Activated CD4-positive, alpha-beta T cell treated with anti-CD3 and anti-CD28 coated beads for 36 hours (primary cell): Measurements from ENCODE around the gene UBAP1. TPM values are rescaled to one million over a fixed set of nuclear protein-coding genes. Genes with fewer than 3 reads are reported as not detected.
A peak's percentile ranks its signal among the peaks of the same experiment; 100 is the strongest.
"Not testable (repeated sequence)": the region's sequence is repeated elsewhere in the genome, so short reads cannot be mapped to it uniquely, and the experiment has no call there.

ENCODE experiments used
- ATAC-seq: fragments of 200-7000 bp; cut with Tn5 transposase; one replicate; pipeline ENCODE4 v1.10.0; 2021; ENCODE audit warnings: mild to moderate bottlenecking, moderate library complexity
- CTCF ChIA-PET: fragments of 350-600 bp; sonication (Branson Sonifier 250); formaldehyde crosslinking; loops from one replicate; lab custom pipeline; 2021; ENCODE audit warnings: antibody characterized with exemption; lab: Charles Lee
- POLR2A ChIA-PET: fragments of 350-600 bp; sonication (Branson Sonifier 250); formaldehyde crosslinking; loops from one replicate; lab custom pipeline; 2021; ENCODE audit warnings: antibody characterized with exemption, inconsistent platforms; lab: Charles Lee
- DNase-seq: peaks from one replicate; pipeline ENCODE4 v3.0.0-alpha.2; 2020
- H3K27ac Mint-ChIP-seq: one replicate; pipeline ENCODE4 v1.8.0; 2021; ENCODE audit warnings: mixed read lengths
- H3K27me3 Mint-ChIP-seq: one replicate; pipeline ENCODE4 v1.8.0; 2021; ENCODE audit warnings: mixed read lengths
- H3K36me3 Mint-ChIP-seq: one replicate; pipeline ENCODE4 v1.8.0; 2021; ENCODE audit warnings: low read depth, mixed read lengths
- H3K4me1 Mint-ChIP-seq: one replicate; pipeline ENCODE4 v1.8.0; 2021; ENCODE audit warnings: mixed read lengths
- H3K4me3 Mint-ChIP-seq: one replicate; pipeline ENCODE4 v1.8.0; 2021; ENCODE audit warnings: mild to moderate bottlenecking, moderate library complexity, mixed read lengths
- H3K9me3 Mint-ChIP-seq: one replicate; pipeline ENCODE4 v1.8.0; 2021; ENCODE audit warnings: low read depth, mixed read lengths
- intact Hi-C, 2 experiments: fragments of 100-400 bp; cut with DNase I in 1 of 2; cut with micrococcal nuclease in 1 of 2; formaldehyde crosslinking; loops; one replicate each; pipeline versions ENCODE4 v1.14.2 to v1.15.1; 2022 to 2024; cut with DNase I, micrococcal nuclease
- total RNA-seq, 2 experiments: library from RNA; stranded (reverse); gene quantifications; one replicate each; pipeline ENCODE4 v1.2.3, GENCODE V29; 2021

UBAP1 gene
- total RNA-seq, 2 experiments from 2014 or later: 29.5 to 43.3 TPM

- peaks cover 11% of the 10 kb centered on the region for H3K36me3 Mint-ChIP-seq
- H3K27me3 Mint-ChIP-seq: no peaks in the 10 kb centered on the region
- no peak overlapping the region for H3K4me3 Mint-ChIP-seq
- H3K9me3 Mint-ChIP-seq: no peaks in the 10 kb centered on the region
- ChIA-PET POLR2A (no interaction called here), CTCF (interaction anchor here (0.6 to 1.1 kb wide), 5 partner anchors 9 to 375 kb away, joined by 3 read pairs; no protein-coding TSS in a partner anchor)
- DNase-seq (no peak), ATAC-seq (no peak)
- H3K4me1 Mint-ChIP-seq: peaks cover 5% of the 10 kb centered on the region
- intact Hi-C loops: no loop called here
- no peak overlapping the region for H3K27ac Mint-ChIP-seq
Observed at GRCh38 chr9:34262971-34263370, 84.1 kb downstream of the UBAP1 start.

GRCh38 chr9:34267660-34268059 is 88.8 kb downstream of the UBAP1 start:
- intact Hi-C loops: no loop called here
- CTCF ChIA-PET: interaction anchor here (3.8 kb wide), 1 partner anchor 15 kb away, joined by 17 read pairs; no protein-coding TSS in a partner anchor
- Mint-ChIP-seq H3K36me3 (peaks cover 5% of the 10 kb centered on the region), H3K27ac (no peak overlapping the region), H3K27me3 (no peaks in the 10 kb centered on the region), H3K9me3 (no peaks in the 10 kb centered on the region), H3K4me1 (peaks cover 5% of the 10 kb centered on the region), H3K4me3 (no peak overlapping the region)
- DNase-seq: no peak
- POLR2A ChIA-PET: interaction anchor here (0.7 kb wide), 1 partner anchor 353 kb away, joined by 8 read pairs; no protein-coding TSS in a partner anchor
- peak; percentile 51 for ATAC-seq

GRCh38 chr9:34271265-34272006 is 92.6 kb downstream of the UBAP1 start:
- ChIA-PET CTCF (interaction anchor here (0.6 kb wide), 2 partner anchors 33 to 622 kb away, joined by 3 read pairs; no protein-coding TSS in a partner anchor), POLR2A (interaction anchor here (0.6 kb wide), 1 partner anchor 63 kb away, joined by 5 read pairs; no protein-coding TSS in a partner anchor)
- no peaks in the 10 kb centered on the region for H3K4me1 Mint-ChIP-seq
- DNase-seq (no peak), ATAC-seq (no peak)
- H3K27me3 Mint-ChIP-seq: no peaks in the 10 kb centered on the region
- no peaks in the 10 kb centered on the region for H3K9me3 Mint-ChIP-seq
- intact Hi-C loops: loop anchor here in 1 of 2 experiments (10.0 kb wide), 1 partner anchor 57 kb away; no protein-coding TSS in a partner anchor
- peaks cover 2% of the 10 kb centered on the region for H3K36me3 Mint-ChIP-seq
- no peak overlapping the region for H3K27ac Mint-ChIP-seq
- H3K4me3 Mint-ChIP-seq: no peak overlapping the region

- Mint-ChIP-seq H3K36me3 (peaks cover 2% of the 10 kb centered on the region), H3K27ac (no peak overlapping the region), H3K9me3 (no peaks in the 10 kb centered on the region), H3K4me3 (no peak overlapping the region), H3K27me3 (no peaks in the 10 kb centered on the region), H3K4me1 (no peaks in the 10 kb centered on the region)
- CTCF ChIA-PET: interaction anchor here (0.7 kb wide), 1 partner anchor 101 kb away, joined by 3 read pairs; no protein-coding TSS in a partner anchor
- no peak for ATAC-seq
- intact Hi-C loops: loop anchor here in 1 of 2 experiments (10.0 kb wide), 1 partner anchor 57 kb away; no protein-coding TSS in a partner anchor
- DNase-seq: no peak
- POLR2A ChIA-PET: no interaction called here
Observed at GRCh38 chr9:34272101-34272541, 93.3 kb downstream of the UBAP1 start.

- ATAC-seq, H3K27ac Mint-ChIP-seq, H3K27me3 Mint-ChIP-seq, POLR2A ChIA-PET, H3K4me1 Mint-ChIP-seq, H3K36me3 Mint-ChIP-seq, H3K4me3 Mint-ChIP-seq, DNase-seq, H3K9me3 Mint-ChIP-seq, CTCF ChIA-PET: not testable (repeated sequence)
- intact Hi-C loops: loop anchor here in 1 of 2 experiments (10.0 kb wide), 1 partner anchor 59 kb away; no protein-coding TSS in a partner anchor
Observed at GRCh38 chr9:34273588-34273987, 94.7 kb downstream of the UBAP1 start.

- no peak for DNase-seq
- intact Hi-C loops: loop anchor here in 1 of 2 experiments (10.0 kb wide), 1 partner anchor 61 kb away; no protein-coding TSS in a partner anchor
- no peaks in the 10 kb centered on the region for H3K9me3 Mint-ChIP-seq
- POLR2A ChIA-PET: no interaction called here
- H3K27me3 Mint-ChIP-seq: no peaks in the 10 kb centered on the region
- CTCF ChIA-PET: interaction anchor here (0.7 kb wide), 1 partner anchor 18 kb away, joined by 4 read pairs; no protein-coding TSS in a partner anchor
- peaks cover 4% of the 10 kb centered on the region for H3K4me1 Mint-ChIP-seq
- ATAC-seq: no peak
- H3K27ac Mint-ChIP-seq: no peak overlapping the region
- H3K36me3 Mint-ChIP-seq: peaks cover 2% of the 10 kb centered on the region
- no peak overlapping the region for H3K4me3 Mint-ChIP-seq
Observed at GRCh38 chr9:34275811-34276210, 97.0 kb downstream of the UBAP1 start.

- no peak overlapping the region for H3K4me3 Mint-ChIP-seq
- ChIA-PET CTCF (interaction anchor here (0.7 to 1.3 kb wide), 2 partner anchors 21 to 25 kb away, joined by 3 read pairs; no protein-coding TSS in a partner anchor), POLR2A (no interaction called here)
- H3K4me1 Mint-ChIP-seq: peaks cover 4% of the 10 kb centered on the region
- H3K27ac Mint-ChIP-seq: no peak overlapping the region
- no peak for ATAC-seq
- no peaks in the 10 kb centered on the region for H3K9me3 Mint-ChIP-seq
- H3K27me3 Mint-ChIP-seq: no peaks in the 10 kb centered on the region
- intact Hi-C loops: loop anchor here in 1 of 2 experiments (10.0 kb wide), 1 partner anchor 62 kb away; no protein-coding TSS in a partner anchor
- DNase-seq: no peak
- no peaks in the 10 kb centered on the region for H3K36me3 Mint-ChIP-seq
Observed at GRCh38 chr9:34276772-34277171, 97.9 kb downstream of the UBAP1 start.

- ChIA-PET POLR2A (no interaction called here), CTCF (interaction anchor here (1.0 kb wide), 1 partner anchor 125 kb away, joined by 3 read pairs; no protein-coding TSS in a partner anchor)
- Mint-ChIP-seq H3K27ac (no peak overlapping the region), H3K9me3 (no peaks in the 10 kb centered on the region), H3K4me3 (no peak overlapping the region), H3K27me3 (no peaks in the 10 kb centered on the region), H3K4me1 (peaks cover 4% of the 10 kb centered on the region), H3K36me3 (no peaks in the 10 kb centered on the region)
- no peak for DNase-seq
- intact Hi-C loops: loop anchor here in 1 of 2 experiments (10.0 kb wide), 1 partner anchor 65 kb away; no protein-coding TSS in a partner anchor
- ATAC-seq: no peak
Observed at GRCh38 chr9:34279411-34279810, 100.6 kb downstream of the UBAP1 start.

GRCh38 chr9:34282096-34282495 is 103.3 kb downstream of the UBAP1 start:
- no peaks in the 10 kb centered on the region for H3K27me3 Mint-ChIP-seq
- no peak for ATAC-seq
- H3K27ac Mint-ChIP-seq: no peak overlapping the region
- intact Hi-C loops: no loop called here
- no peak for DNase-seq
- H3K4me1 Mint-ChIP-seq: peaks cover 4% of the 10 kb centered on the region
- CTCF ChIA-PET: no interaction called here
- peaks cover 3% of the 10 kb centered on the region for H3K36me3 Mint-ChIP-seq
- H3K4me3 Mint-ChIP-seq: no peak overlapping the region
- POLR2A ChIA-PET: no interaction called here
- no peaks in the 10 kb centered on the region for H3K9me3 Mint-ChIP-seq

GRCh38 chr9:34289159-34289558 is 110.3 kb downstream of the UBAP1 start:
- ChIA-PET CTCF (no interaction called here), POLR2A (no interaction called here)
- no peak overlapping the region for H3K4me3 Mint-ChIP-seq
- no peaks in the 10 kb centered on the region for H3K4me1 Mint-ChIP-seq
- no peaks in the 10 kb centered on the region for H3K9me3 Mint-ChIP-seq
- H3K27me3 Mint-ChIP-seq: no peaks in the 10 kb centered on the region
- ATAC-seq: no peak
- peaks cover 3% of the 10 kb centered on the region for H3K36me3 Mint-ChIP-seq
- DNase-seq: no peak
- intact Hi-C loops: no loop called here
- no peak overlapping the region for H3K27ac Mint-ChIP-seq

GRCh38 chr9:34291023-34291422 is 112.2 kb downstream of the UBAP1 start:
- H3K4me3 Mint-ChIP-seq: no peak overlapping the region
- no peak for ATAC-seq
- no peak overlapping the region for H3K27ac Mint-ChIP-seq
- ChIA-PET CTCF (interaction anchor here (0.6 kb wide), 1 partner anchor 52 kb away, joined by 3 read pairs; no protein-coding TSS in a partner anchor), POLR2A (no interaction called here)
- DNase-seq: no peak
- no peaks in the 10 kb centered on the region for H3K4me1 Mint-ChIP-seq
- H3K9me3 Mint-ChIP-seq: no peaks in the 10 kb centered on the region
- intact Hi-C loops: no loop called here
- peaks cover 3% of the 10 kb centered on the region for H3K36me3 Mint-ChIP-seq
- no peaks in the 10 kb centered on the region for H3K27me3 Mint-ChIP-seq
